ENCODE results near the gene ACOT9.

DNA sequence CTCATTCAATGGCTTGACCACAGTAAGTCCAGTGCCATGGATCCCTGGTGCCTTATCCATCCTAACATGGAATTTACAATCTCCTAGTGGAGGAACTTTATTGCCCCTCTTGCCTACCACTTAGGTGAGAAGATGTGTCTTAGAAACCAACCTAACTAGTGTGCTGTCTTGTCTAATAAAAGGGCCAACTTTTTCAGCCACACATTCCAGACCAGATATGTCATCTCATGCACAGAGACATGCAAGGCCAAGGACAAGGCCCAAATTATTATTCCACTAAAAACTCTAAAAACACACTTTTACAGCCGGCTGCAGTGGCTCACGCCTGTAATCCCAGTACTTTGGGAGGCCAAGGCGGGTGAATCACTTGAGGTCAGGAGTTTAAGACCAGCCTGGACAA lies 86.4 kb downstream of the ACOT9 start:
- TF ChIP-seq, protein P1, sequence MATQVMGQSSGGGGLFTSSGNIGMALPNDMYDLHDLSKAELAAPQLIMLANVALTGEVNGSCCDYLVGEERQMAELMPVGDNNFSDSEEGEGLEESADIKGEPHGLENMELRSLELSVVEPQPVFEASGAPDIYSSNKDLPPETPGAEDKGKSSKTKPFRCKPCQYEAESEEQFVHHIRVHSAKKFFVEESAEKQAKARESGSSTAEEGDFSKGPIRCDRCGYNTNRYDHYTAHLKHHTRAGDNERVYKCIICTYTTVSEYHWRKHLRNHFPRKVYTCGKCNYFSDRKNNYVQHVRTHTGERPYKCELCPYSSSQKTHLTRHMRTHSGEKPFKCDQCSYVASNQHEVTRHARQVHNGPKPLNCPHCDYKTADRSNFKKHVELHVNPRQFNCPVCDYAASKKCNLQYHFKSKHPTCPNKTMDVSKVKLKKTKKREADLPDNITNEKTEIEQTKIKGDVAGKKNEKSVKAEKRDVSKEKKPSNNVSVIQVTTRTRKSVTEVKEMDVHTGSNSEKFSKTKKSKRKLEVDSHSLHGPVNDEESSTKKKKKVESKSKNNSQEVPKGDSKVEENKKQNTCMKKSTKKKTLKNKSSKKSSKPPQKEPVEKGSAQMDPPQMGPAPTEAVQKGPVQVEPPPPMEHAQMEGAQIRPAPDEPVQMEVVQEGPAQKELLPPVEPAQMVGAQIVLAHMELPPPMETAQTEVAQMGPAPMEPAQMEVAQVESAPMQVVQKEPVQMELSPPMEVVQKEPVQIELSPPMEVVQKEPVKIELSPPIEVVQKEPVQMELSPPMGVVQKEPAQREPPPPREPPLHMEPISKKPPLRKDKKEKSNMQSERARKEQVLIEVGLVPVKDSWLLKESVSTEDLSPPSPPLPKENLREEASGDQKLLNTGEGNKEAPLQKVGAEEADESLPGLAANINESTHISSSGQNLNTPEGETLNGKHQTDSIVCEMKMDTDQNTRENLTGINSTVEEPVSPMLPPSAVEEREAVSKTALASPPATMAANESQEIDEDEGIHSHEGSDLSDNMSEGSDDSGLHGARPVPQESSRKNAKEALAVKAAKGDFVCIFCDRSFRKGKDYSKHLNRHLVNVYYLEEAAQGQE (IDR thresholded peaks at IDR 0.05) = no peak
- TF ChIP-seq, protein P2, sequence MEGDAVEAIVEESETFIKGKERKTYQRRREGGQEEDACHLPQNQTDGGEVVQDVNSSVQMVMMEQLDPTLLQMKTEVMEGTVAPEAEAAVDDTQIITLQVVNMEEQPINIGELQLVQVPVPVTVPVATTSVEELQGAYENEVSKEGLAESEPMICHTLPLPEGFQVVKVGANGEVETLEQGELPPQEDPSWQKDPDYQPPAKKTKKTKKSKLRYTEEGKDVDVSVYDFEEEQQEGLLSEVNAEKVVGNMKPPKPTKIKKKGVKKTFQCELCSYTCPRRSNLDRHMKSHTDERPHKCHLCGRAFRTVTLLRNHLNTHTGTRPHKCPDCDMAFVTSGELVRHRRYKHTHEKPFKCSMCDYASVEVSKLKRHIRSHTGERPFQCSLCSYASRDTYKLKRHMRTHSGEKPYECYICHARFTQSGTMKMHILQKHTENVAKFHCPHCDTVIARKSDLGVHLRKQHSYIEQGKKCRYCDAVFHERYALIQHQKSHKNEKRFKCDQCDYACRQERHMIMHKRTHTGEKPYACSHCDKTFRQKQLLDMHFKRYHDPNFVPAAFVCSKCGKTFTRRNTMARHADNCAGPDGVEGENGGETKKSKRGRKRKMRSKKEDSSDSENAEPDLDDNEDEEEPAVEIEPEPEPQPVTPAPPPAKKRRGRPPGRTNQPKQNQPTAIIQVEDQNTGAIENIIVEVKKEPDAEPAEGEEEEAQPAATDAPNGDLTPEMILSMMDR (IDR thresholded peaks at IDR 0.05) = no peak
- TF ChIP-seq RAD21 (conservative IDR thresholded peaks at IDR 0.05 in 1 of 2, IDR thresholded peaks at IDR 0.05 in 1 of 2) (no peak), HDAC2 (IDR thresholded peaks at IDR 0.05) (no peak), POLR2A (IDR thresholded peaks at IDR 0.05; ENCODE audit: low read length) (no peak), EP300 (IDR thresholded peaks at IDR 0.05) (no peak), PHF8 (IDR thresholded peaks at IDR 0.05; ENCODE audit: borderline replicate concordance, low read depth) (no peak), NR3C1 (IDR thresholded peaks at IDR 0.05) (no peak), CHD2 (IDR thresholded peaks at IDR 0.05; ENCODE audit: low read length, partially characterized antibody) (no peak), CEBPB (IDR thresholded peaks at IDR 0.05) (no peak), JUNB (IDR thresholded peaks at IDR 0.05) (no peak)
- TF ChIP-seq, protein P3, sequence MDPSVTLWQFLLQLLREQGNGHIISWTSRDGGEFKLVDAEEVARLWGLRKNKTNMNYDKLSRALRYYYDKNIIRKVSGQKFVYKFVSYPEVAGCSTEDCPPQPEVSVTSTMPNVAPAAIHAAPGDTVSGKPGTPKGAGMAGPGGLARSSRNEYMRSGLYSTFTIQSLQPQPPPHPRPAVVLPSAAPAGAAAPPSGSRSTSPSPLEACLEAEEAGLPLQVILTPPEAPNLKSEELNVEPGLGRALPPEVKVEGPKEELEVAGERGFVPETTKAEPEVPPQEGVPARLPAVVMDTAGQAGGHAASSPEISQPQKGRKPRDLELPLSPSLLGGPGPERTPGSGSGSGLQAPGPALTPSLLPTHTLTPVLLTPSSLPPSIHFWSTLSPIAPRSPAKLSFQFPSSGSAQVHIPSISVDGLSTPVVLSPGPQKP (IDR thresholded peaks at IDR 0.05; ENCODE audit: low read depth, low read length) = no peak
